B cell (primary cell): ENCODE results near the gene AKR1C4. TPM values are rescaled to one million over a fixed set of nuclear protein-coding genes. Genes with fewer than 3 reads are reported as not detected.
"Not testable (repeated sequence)": the region's sequence is repeated elsewhere in the genome, so short reads cannot be mapped to it uniquely, and the experiment has no call there.

Experiments
- ATAC-seq: fragments of 200-7000 bp; cut with Tn5 transposase; one replicate; pipeline ENCODE4 v1.10.0; 2021; ENCODE audit warnings: low read depth, mild to moderate bottlenecking, moderate number of reproducible peaks, moderate library complexity
- CTCF ChIA-PET: fragments of 350-600 bp; sonication (Branson Sonifier 250); formaldehyde crosslinking; loops from one replicate; lab custom pipeline; 2021; ENCODE audit warnings: antibody characterized with exemption, inconsistent platforms; lab: Charles Lee
- POLR2A ChIA-PET: fragments of 350-600 bp; sonication (Branson Sonifier 250); formaldehyde crosslinking; loops from one replicate; lab custom pipeline; 2021; ENCODE audit warnings: antibody characterized with exemption; lab: Charles Lee
- DNase-seq: peaks from one replicate; pipeline ENCODE4 v3.0.0; 2013
- H2AFZ ChIP-seq: 2 replicates; pipeline ENCODE4 v1.6.1; 2012; ENCODE audit warnings: mild to moderate bottlenecking, low read depth, low read length; ENCODE audit not compliant: insufficient read depth, poor library complexity, severe bottlenecking
- H3K27ac ChIP-seq, 2 donors: 1 replicate in 1 of 2; 2 replicates in 1 of 2; pipeline ENCODE4 v1.5.1; 2012 to 2013; ENCODE audit warnings: low read length in 2 of 2, mild to moderate bottlenecking in 2 of 2, moderate library complexity in 1 of 2
- H3K27me3 ChIP-seq, 4 experiments: fragments of 200-600 bp in 1 of 4; sonication (generic) in 1 of 4; replicated peaks in 1 of 4; 1 replicate in 2 of 4; 2 replicates in 2 of 4; pipeline versions ENCODE4 v1.6.1 to v1.7.0; 2013 to 2016; ENCODE audit warnings: low read length in 3 of 4, mild to moderate bottlenecking in 2 of 4, mixed read lengths in 1 of 4, moderate library complexity in 1 of 4; ENCODE audit not compliant: insufficient read depth in 4 of 4, control insufficient read depth in 3 of 4; ENCODE audit errors: control extremely low read depth in 1 of 4
- H3K36me3 ChIP-seq, 2 experiments: replicated peaks in 1 of 2; 1 replicate in 1 of 2; 2 replicates in 1 of 2; pipeline versions ENCODE4 v1.6.1 to v1.7.1; 2013; ENCODE audit warnings: low read length in 1 of 2; ENCODE audit not compliant: insufficient read depth in 2 of 2, control insufficient read depth in 1 of 2; ENCODE audit errors: control extremely low read depth in 1 of 2, extremely low read depth in 1 of 2
- H3K4me1 ChIP-seq, 2 donors: fragments of 200-600 bp in 1 of 2; sonication (generic) in 1 of 2; 1 replicate in 1 of 2; 2 replicates in 1 of 2; pipeline versions ENCODE4 v1.5.1 to v1.6.1; 2013 to 2017; ENCODE audit warnings: low read length in 2 of 2; ENCODE audit not compliant: control insufficient read depth in 2 of 2, insufficient read depth in 2 of 2
- H3K4me2 ChIP-seq: replicated peaks from 2 replicates; pipeline ENCODE3; 2012; ENCODE audit warnings: mild to moderate bottlenecking, low read depth, low read length; ENCODE audit not compliant: poor library complexity, severe bottlenecking
- H3K4me3 ChIP-seq, 5 experiments: fragments of 200-600 bp in 1 of 5; sonication (generic) in 1 of 5; 1 replicate in 3 of 5; 2 replicates in 2 of 5; pipeline versions ENCODE4 v1.5.1 to v1.7.0; 2011 to 2016; ENCODE audit warnings: low read length in 4 of 5, mild to moderate bottlenecking in 4 of 5, low read depth in 2 of 5, control low read depth in 1 of 5, moderate library complexity in 1 of 5; ENCODE audit not compliant: insufficient read depth in 1 of 5; ENCODE audit errors: control extremely low read depth in 1 of 5, extremely low read depth in 1 of 5
- H3K79me2 ChIP-seq: fragments of 200-600 bp; sonication (generic); one replicate; pipeline ENCODE4 v1.6.0; 2016; ENCODE audit warnings: low read length; ENCODE audit not compliant: control insufficient read depth, insufficient read depth
- H3K9ac ChIP-seq: fragments of 200-600 bp; sonication (generic); 2 replicates; pipeline ENCODE4 v1.6.1; 2017; ENCODE audit warnings: mild to moderate bottlenecking, low read length, moderate library complexity
- H3K9me3 ChIP-seq, 3 donors: one replicate each; pipeline versions ENCODE4 v1.6.1 to v1.7.1; 2013; ENCODE audit warnings: low read length in 2 of 3; ENCODE audit not compliant: control insufficient read depth in 2 of 3, insufficient read depth in 1 of 3; ENCODE audit errors: control extremely low read depth in 1 of 3
- H4K20me1 ChIP-seq: 2 replicates; pipeline ENCODE4 v1.6.0; 2012; ENCODE audit warnings: mild to moderate bottlenecking, low read length; ENCODE audit not compliant: insufficient read depth, control insufficient read depth, poor library complexity, severe bottlenecking
- H3K27ac Mint-ChIP-seq: one replicate; pipeline ENCODE4 v1.8.0; 2021; ENCODE audit warnings: mixed read lengths
- H3K27me3 Mint-ChIP-seq: one replicate; pipeline ENCODE4 v1.8.0; 2021; ENCODE audit warnings: mixed read lengths
- H3K4me1 Mint-ChIP-seq: one replicate; pipeline ENCODE4 v1.8.0; 2021; ENCODE audit warnings: mixed read lengths
- H3K4me3 Mint-ChIP-seq: one replicate; pipeline ENCODE4 v1.8.0; 2021; ENCODE audit warnings: mixed read lengths
- H3K9me3 Mint-ChIP-seq: one replicate; pipeline ENCODE4 v1.8.0; 2022; ENCODE audit warnings: mixed read lengths; ENCODE audit not compliant: insufficient read depth
- EZH2 ChIP-seq: IDR thresholded peaks from 2 replicates; pipeline ENCODE4 v1.6.1; 2012; ENCODE audit warnings: borderline replicate concordance, low read depth, mild to moderate bottlenecking, moderate library complexity, low read length; ENCODE audit not compliant: insufficient read depth, poor library complexity, severe bottlenecking
- WGBS: methylation state at CpG from one replicate; pipeline ENCODE4 v1.1.5; 2013; ENCODE audit warnings: missing lambda C conversion rate; ENCODE audit not compliant: insufficient coverage; 5-methylcytosine and 5-hydroxymethylcytosine counted together
- intact Hi-C: fragments of 100-400 bp; cut with micrococcal nuclease; formaldehyde crosslinking; loops from one replicate; pipeline ENCODE4 v1.10.0; 2022
- polyA plus RNA-seq: library from polyadenylated mRNA; depleted of rRNA; stranded (reverse); fragments of >200 nt; gene quantifications from 2 replicates; pipeline ENCODE4 v1.2.3, GENCODE V29; 2012
- total RNA-seq, 2 donors: library from RNA; stranded (reverse); fragments of 120-200 nt in 1 of 2; gene quantifications; 1 replicate in 1 of 2; 2 replicates in 1 of 2; pipeline versions ENCODE4 v1.2.3 to v1.2.4, GENCODE V29; 2013 to 2022
- TF ChIP-seq, protein P1 (sequence below): fragments of 200-600 bp; IDR thresholded peaks from one replicate; pipeline ENCODE4 v1.8.0; 2022; ENCODE audit warnings: antibody characterized with exemption, mild to moderate bottlenecking

AKR1C4 gene
- total and polyA plus RNA-seq, 2 donors (not counting 1 experiment from before 2014, with no cell fraction given) = not detected

- Mint-ChIP-seq H3K9me3 (peaks cover 4% of the 10 kb centered on the region), H3K4me3 (no peak overlapping the region), H3K4me1 (no peaks in the 10 kb centered on the region), H3K27ac (no peak overlapping the region), H3K27me3 (no peaks in the 10 kb centered on the region)
- ATAC-seq (no peak), DNase-seq (no peak)
- Histone ChIP-seq H3K4me3 (no peak overlapping the region), H3K79me2 (no peaks in the 10 kb centered on the region), H3K36me3 (no peaks in the 10 kb centered on the region), H3K27ac (no peak overlapping the region), H3K4me2 (no peak overlapping the region), H4K20me1 (no peaks in the 10 kb centered on the region), H3K4me1 (no peaks in the 10 kb centered on the region), H3K27me3 (no peaks in the 10 kb centered on the region), H3K9me3 (peaks cover 0 to 3% (median 3%) of the 10 kb centered on the region in 3 donors), H3K9ac (no peak overlapping the region), H2AFZ (no peak overlapping the region)
- CTCF ChIA-PET = no interaction called here
- TF ChIP-seq EZH2 = no peak
- TF ChIP-seq, protein P1, sequence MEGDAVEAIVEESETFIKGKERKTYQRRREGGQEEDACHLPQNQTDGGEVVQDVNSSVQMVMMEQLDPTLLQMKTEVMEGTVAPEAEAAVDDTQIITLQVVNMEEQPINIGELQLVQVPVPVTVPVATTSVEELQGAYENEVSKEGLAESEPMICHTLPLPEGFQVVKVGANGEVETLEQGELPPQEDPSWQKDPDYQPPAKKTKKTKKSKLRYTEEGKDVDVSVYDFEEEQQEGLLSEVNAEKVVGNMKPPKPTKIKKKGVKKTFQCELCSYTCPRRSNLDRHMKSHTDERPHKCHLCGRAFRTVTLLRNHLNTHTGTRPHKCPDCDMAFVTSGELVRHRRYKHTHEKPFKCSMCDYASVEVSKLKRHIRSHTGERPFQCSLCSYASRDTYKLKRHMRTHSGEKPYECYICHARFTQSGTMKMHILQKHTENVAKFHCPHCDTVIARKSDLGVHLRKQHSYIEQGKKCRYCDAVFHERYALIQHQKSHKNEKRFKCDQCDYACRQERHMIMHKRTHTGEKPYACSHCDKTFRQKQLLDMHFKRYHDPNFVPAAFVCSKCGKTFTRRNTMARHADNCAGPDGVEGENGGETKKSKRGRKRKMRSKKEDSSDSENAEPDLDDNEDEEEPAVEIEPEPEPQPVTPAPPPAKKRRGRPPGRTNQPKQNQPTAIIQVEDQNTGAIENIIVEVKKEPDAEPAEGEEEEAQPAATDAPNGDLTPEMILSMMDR = no peak
- intact Hi-C loops = no loop called here
- 91% methylated on average over 6 of the region's 8 CpGs for WGBS
- POLR2A ChIA-PET = no interaction called here
Observed at GRCh38 chr10:5199398-5199797, 2.8 kb downstream of the AKR1C4 start.

GRCh38 chr10:5206799-5207198, 10.2 kb downstream of the AKR1C4 start:
- ATAC-seq = no peak
- CTCF ChIA-PET = no interaction called here

DNA sequence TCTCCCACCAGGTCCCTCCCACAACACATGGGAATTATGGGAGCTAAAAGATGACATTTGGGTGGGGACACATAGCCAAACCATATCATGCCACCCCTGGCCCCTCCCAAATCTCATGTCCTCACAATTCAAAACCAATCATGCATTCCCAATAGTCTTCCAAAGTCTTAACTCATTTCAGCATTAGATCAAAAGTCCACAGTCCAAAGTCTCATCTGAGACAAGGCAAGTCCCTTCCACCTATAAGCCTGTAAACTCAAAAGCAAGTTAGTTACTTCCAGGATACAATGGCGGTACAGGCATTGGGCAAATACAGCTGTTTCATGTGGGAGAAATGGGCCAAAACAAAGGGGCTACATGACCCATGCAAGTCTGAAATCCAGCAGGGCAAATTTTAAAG, 13.1 kb downstream of the AKR1C4 start:
- H3K79me2 ChIP-seq, H3K4me3 ChIP-seq, H3K4me1 ChIP-seq, POLR2A ChIA-PET, H3K9ac ChIP-seq, intact Hi-C loops, H3K4me2 ChIP-seq, CTCF ChIA-PET, H3K27me3 ChIP-seq, H3K9me3 Mint-ChIP-seq, H3K9me3 ChIP-seq, H2AFZ ChIP-seq, H4K20me1 ChIP-seq, H3K4me1 Mint-ChIP-seq, ATAC-seq, DNase-seq, H3K27ac Mint-ChIP-seq, H3K36me3 ChIP-seq, H3K27ac ChIP-seq, H3K27me3 Mint-ChIP-seq, H3K4me3 Mint-ChIP-seq: not testable (repeated sequence)
- WGBS = no CpG with 5 or more reads among the region's 1 CpG

More at GRCh38 chr10:5206799-5207198, 10.2 kb downstream of the AKR1C4 start:
- no peak overlapping the region for H3K9ac ChIP-seq
- H3K4me3 ChIP-seq = no peak overlapping the region
- no peaks in the 10 kb centered on the region for H3K27me3 ChIP-seq
- POLR2A ChIA-PET = no interaction called here
- H3K9me3 Mint-ChIP-seq = peaks cover 7% of the 10 kb centered on the region
- H3K4me2 ChIP-seq = no peak overlapping the region
- H3K27me3 Mint-ChIP-seq = peaks cover 4% of the 10 kb centered on the region
- H3K4me1 ChIP-seq = no peaks in the 10 kb centered on the region
- TF ChIP-seq, protein P1 = no peak
- no peak for TF ChIP-seq EZH2
- H3K9me3 ChIP-seq = peaks cover 1 to 8% (median 3%) of the 10 kb centered on the region in 3 donors
- 54% methylated on average over 5 of the region's 6 CpGs for WGBS
- intact Hi-C loops = no loop called here
- H3K4me1 Mint-ChIP-seq = no peaks in the 10 kb centered on the region
- H4K20me1 ChIP-seq = no peaks in the 10 kb centered on the region
- no peak overlapping the region for H3K4me3 Mint-ChIP-seq
- H3K79me2 ChIP-seq = no peaks in the 10 kb centered on the region
- H2AFZ ChIP-seq = no peak overlapping the region
- no peak overlapping the region for H3K27ac ChIP-seq
- H3K36me3 ChIP-seq = no peaks in the 10 kb centered on the region
- no peak for DNase-seq
- H3K27ac Mint-ChIP-seq = no peak overlapping the region
